Upper lobe of left lung (tissue), 4 donors: ENCODE results near the gene GDF11.

Experiments used
- POLR2AphosphoS5 ChIP-seq, 2 donors: sonication (generic); formaldehyde crosslinking; IDR thresholded peaks; one replicate each; pipeline ENCODE4 v1.5.1; 2017; ENCODE audit warnings: antibody characterized with exemption in 2 of 2
- TF ChIP-seq, protein P1 (sequence below), 6 experiments: fragments of 450-650 bp in 4 of 6; fragments of 200-600 bp in 2 of 6; sonication (generic) in 2 of 6; IDR thresholded peaks; one replicate each; pipeline ENCODE4 v1.5.1; 2016 to 2019; ENCODE audit warnings: antibody characterized with exemption in 6 of 6

DNA sequence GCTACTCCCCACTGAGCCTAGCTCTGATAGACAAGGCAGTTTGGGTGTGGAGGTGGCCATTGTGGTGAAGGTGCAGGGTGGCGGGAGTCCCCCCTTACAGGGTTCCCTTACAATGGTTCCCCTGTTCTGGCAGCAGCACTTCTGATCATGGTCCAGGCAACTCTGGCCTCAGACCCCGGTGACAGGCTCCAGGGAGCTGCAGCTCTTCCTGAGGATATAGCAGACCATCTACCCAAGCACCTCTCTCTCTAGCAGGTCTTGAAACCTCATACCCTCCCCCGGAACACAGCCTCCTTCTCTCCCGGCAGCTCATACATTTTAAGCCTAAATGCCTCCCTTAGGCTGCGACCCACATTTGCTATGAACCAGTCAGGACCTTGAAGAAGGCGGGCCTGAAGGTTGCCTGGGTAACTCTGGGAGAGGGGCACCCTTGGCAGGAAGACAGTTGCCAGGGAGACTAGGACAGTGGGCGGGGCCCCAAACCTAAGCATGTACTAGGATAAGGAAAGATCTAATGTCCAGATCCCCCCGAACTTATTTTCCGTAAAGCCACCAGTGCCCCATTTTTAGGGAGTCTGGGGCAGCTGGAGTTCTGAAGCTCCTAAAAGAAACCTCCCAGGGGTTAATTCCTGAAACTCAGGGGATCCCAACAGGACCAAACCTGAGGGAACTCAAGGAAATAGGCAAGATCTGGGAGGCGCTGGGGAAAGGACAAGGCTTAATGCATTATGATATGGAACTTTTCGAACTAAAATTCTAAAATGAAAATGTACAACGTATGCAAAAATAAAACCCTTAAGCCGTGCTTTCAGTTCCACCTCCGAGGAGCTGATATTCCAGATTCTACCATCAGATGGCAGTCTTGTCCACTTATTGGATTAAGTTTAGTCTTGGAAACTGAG lies 4.5 kb upstream of the GDF11 start:
- TF ChIP-seq, protein P1, sequence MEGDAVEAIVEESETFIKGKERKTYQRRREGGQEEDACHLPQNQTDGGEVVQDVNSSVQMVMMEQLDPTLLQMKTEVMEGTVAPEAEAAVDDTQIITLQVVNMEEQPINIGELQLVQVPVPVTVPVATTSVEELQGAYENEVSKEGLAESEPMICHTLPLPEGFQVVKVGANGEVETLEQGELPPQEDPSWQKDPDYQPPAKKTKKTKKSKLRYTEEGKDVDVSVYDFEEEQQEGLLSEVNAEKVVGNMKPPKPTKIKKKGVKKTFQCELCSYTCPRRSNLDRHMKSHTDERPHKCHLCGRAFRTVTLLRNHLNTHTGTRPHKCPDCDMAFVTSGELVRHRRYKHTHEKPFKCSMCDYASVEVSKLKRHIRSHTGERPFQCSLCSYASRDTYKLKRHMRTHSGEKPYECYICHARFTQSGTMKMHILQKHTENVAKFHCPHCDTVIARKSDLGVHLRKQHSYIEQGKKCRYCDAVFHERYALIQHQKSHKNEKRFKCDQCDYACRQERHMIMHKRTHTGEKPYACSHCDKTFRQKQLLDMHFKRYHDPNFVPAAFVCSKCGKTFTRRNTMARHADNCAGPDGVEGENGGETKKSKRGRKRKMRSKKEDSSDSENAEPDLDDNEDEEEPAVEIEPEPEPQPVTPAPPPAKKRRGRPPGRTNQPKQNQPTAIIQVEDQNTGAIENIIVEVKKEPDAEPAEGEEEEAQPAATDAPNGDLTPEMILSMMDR (IDR thresholded peaks at IDR 0.05): peak; percentile 87 to 95 (median 93)
- TF ChIP-seq POLR2AphosphoS5 (IDR thresholded peaks at IDR 0.05): no peak
